ENCODE measurements around the gene MCRIP2. TPM values are rescaled to one million over a fixed set of nuclear protein-coding genes. Genes with fewer than 3 reads are reported as not detected.

Gene MCRIP2
- total RNA-seq, 2 donors from 2014 or later, result 22.8 to 34.2 TPM

DNA sequence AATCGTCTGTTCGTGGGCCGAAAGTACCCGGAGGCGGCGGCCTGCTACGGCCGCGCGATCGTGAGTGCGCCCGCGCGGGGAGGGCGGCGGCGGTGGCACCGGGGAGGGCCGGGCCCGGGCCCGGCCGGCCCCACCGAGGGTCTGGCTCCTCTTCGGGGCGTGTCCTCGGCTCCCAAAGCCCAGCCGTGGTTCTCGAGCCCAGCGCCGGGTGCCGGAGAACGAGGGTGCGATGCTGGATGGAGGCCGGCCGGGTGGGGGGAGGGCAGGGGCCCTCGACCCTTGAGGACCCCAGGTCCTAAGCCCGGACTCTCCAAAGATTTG lies 39.0 kb downstream of the MCRIP2 start:
- Histone ChIP-seq H3K4me3 (ENCODE audit: low read length) (peak overlapping the region; percentile 91), H3K27me3 (ENCODE audit: control insufficient read depth, insufficient read depth, low read length, poor library complexity, severe bottlenecking) (no peaks in the 10 kb centered on the region), H3K36me3 (ENCODE audit: control insufficient read depth, insufficient read depth, low read length) (peaks cover 27% of the 10 kb centered on the region), H3K9me3 (ENCODE audit: control insufficient read depth, low read length) (no peaks in the 10 kb centered on the region), H3K9ac (ENCODE audit: extremely low read depth, low read length, poor library complexity, severe bottlenecking) (peak overlapping the region; percentile 76), H3K4me1 (ENCODE audit: control insufficient read depth, insufficient read depth, low read length) (peaks cover 18% of the 10 kb centered on the region), H3K27ac (ENCODE audit: low read depth, low read length) (peak overlapping the region; percentile 17)
- H3K36me3 Mint-ChIP-seq (ENCODE audit: low read depth), result peaks cover 22% of the 10 kb centered on the region
- H3K4me1 Mint-ChIP-seq, result peaks cover 17% of the 10 kb centered on the region
- H3K27ac Mint-ChIP-seq, result peak overlapping the region; percentile 48
- no peaks in the 10 kb centered on the region for H3K27me3 Mint-ChIP-seq (ENCODE audit: insufficient read depth)
- TF ChIP-seq, protein P1, sequence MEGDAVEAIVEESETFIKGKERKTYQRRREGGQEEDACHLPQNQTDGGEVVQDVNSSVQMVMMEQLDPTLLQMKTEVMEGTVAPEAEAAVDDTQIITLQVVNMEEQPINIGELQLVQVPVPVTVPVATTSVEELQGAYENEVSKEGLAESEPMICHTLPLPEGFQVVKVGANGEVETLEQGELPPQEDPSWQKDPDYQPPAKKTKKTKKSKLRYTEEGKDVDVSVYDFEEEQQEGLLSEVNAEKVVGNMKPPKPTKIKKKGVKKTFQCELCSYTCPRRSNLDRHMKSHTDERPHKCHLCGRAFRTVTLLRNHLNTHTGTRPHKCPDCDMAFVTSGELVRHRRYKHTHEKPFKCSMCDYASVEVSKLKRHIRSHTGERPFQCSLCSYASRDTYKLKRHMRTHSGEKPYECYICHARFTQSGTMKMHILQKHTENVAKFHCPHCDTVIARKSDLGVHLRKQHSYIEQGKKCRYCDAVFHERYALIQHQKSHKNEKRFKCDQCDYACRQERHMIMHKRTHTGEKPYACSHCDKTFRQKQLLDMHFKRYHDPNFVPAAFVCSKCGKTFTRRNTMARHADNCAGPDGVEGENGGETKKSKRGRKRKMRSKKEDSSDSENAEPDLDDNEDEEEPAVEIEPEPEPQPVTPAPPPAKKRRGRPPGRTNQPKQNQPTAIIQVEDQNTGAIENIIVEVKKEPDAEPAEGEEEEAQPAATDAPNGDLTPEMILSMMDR (conservative IDR thresholded peaks at IDR 0.05), result no peak
- H3K4me3 Mint-ChIP-seq, result peak overlapping the region; percentile 73
- WGBS, 2 experiments (ENCODE audit: insufficient coverage in 1 of 2, insufficient read length in 1 of 2), result 0% methylated on average over 12 to 38 of the region's 38 CpGs
- DNase-seq, result peak; percentile 63
- H3K9me3 Mint-ChIP-seq, result no peaks in the 10 kb centered on the region

DNA sequence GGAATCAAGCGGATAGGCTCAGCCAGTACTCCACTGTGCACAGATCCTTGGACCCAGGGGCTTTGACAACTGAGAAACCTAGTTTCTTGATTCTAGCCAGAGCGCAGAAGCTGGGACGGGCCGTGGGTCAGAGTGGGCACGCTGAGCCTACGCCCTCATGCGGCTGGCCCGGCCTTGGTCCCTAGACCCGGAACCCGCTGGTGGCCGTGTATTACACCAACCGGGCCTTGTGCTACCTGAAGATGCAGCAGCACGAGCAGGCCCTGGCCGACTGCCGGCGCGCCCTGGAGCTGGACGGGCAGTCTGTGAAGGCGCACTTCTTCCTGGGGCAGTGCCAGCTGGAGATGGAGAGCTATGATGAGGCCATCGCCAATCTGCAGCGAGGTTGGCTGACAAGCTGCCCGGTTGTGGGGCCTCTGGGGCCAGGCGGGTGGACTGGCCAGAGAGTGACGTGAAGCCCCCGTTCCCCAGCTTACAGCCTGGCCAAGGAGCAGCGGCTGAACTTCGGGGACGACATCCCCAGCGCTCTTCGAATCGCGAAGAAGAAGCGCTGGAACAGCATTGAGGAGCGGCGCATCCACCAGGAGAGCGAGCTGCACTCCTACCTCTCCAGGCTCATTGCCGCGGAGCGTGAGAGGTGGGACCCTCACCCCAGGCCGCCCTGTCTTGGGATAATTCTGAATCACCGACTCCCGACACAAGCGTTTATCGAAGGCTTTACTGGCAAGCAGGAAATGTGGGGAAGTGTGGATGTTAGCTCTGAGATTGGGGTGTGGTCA lies 39.5 kb downstream of the MCRIP2 start:
- Mint-ChIP-seq H3K4me1 (peaks cover 17% of the 10 kb centered on the region), H3K9me3 (no peaks in the 10 kb centered on the region), H3K27me3 (ENCODE audit: insufficient read depth) (no peaks in the 10 kb centered on the region), H3K36me3 (ENCODE audit: low read depth) (peaks cover 28% of the 10 kb centered on the region), H3K27ac (peak overlapping the region; percentile 48), H3K4me3 (peak overlapping the region; percentile 73)
- Histone ChIP-seq H3K9ac (ENCODE audit: extremely low read depth, low read length, poor library complexity, severe bottlenecking) (peak overlapping the region; percentile 76), H3K36me3 (ENCODE audit: control insufficient read depth, insufficient read depth, low read length) (peaks cover 30% of the 10 kb centered on the region), H3K27me3 (ENCODE audit: control insufficient read depth, insufficient read depth, low read length, poor library complexity, severe bottlenecking) (no peaks in the 10 kb centered on the region), H3K4me3 (ENCODE audit: low read length) (peak overlapping the region; percentile 91), H3K27ac (ENCODE audit: low read depth, low read length) (peak overlapping the region; percentile 17), H3K4me1 (ENCODE audit: control insufficient read depth, insufficient read depth, low read length) (peaks cover 18% of the 10 kb centered on the region), H3K9me3 (ENCODE audit: control insufficient read depth, low read length) (no peaks in the 10 kb centered on the region)
- TF ChIP-seq, protein P1 (conservative IDR thresholded peaks at IDR 0.05), result peak; percentile 21
- 64 to 76% methylated on average over 35 to 44 of the region's 44 CpGs for WGBS, 2 experiments (ENCODE audit: insufficient coverage in 1 of 2, insufficient read length in 1 of 2)
- DNase-seq, result peak; percentile 73

DNA sequence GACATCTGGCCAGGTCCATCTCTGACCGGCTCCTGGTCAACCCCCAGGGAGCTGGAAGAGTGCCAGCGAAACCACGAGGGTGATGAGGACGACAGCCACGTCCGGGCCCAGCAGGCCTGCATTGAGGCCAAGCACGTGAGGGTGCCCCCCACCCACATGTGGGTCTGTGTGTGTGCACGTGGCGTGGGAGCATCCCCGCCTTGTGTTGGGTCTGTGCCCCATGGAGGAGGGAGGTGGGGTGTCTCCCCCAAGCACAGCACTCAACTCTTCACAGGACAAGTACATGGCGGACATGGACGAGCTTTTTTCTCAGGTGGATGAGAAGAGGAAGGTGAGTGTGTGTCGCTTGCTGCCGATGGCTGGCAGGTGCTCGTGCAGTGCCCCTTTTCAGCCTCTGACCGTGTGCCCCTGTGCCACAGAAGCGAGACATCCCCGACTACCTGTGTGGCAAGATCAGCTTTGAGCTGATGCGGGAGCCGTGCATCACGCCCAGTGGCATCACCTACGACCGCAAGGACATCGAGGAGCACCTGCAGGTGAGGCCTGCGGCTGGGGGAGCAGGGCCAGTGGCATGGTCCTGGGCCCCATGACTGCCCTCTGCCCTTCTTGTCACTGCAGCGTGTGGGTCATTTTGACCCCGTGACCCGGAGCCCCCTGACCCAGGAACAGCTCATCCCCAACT lies 40.3 kb downstream of the MCRIP2 start:
- TF ChIP-seq, protein P1 (conservative IDR thresholded peaks at IDR 0.05), result no peak
- Mint-ChIP-seq H3K36me3 (ENCODE audit: low read depth) (peaks cover 31% of the 10 kb centered on the region), H3K4me1 (peaks cover 17% of the 10 kb centered on the region), H3K27me3 (ENCODE audit: insufficient read depth) (no peaks in the 10 kb centered on the region), H3K27ac (peak overlapping the region; percentile 48), H3K9me3 (no peaks in the 10 kb centered on the region), H3K4me3 (peak overlapping the region; percentile 73)
- no peak for DNase-seq
- Histone ChIP-seq H3K9me3 (ENCODE audit: control insufficient read depth, low read length) (no peaks in the 10 kb centered on the region), H3K27ac (ENCODE audit: low read depth, low read length) (no peak overlapping the region), H3K9ac (ENCODE audit: extremely low read depth, low read length, poor library complexity, severe bottlenecking) (no peak overlapping the region), H3K4me1 (ENCODE audit: control insufficient read depth, insufficient read depth, low read length) (peaks cover 18% of the 10 kb centered on the region), H3K4me3 (ENCODE audit: low read length) (peak overlapping the region; percentile 91), H3K36me3 (ENCODE audit: control insufficient read depth, insufficient read depth, low read length) (peaks cover 36% of the 10 kb centered on the region), H3K27me3 (ENCODE audit: control insufficient read depth, insufficient read depth, low read length, poor library complexity, severe bottlenecking) (no peaks in the 10 kb centered on the region)
- WGBS, 2 experiments (ENCODE audit: insufficient coverage in 1 of 2, insufficient read length in 1 of 2), result 94 to 97% methylated on average over 17 to 28 of the region's 28 CpGs

Data from endodermal cell (in vitro differentiated cells).